Upper lobe of left lung (tissue), 4 donors: Measurements from ENCODE around the gene CENPV.

Source experiments
- POLR2AphosphoS5 ChIP-seq, 2 donors: sonication (generic); formaldehyde crosslinking; IDR thresholded peaks; one replicate each; pipeline ENCODE4 v1.5.1; 2017; ENCODE audit warnings: antibody characterized with exemption in 2 of 2
- TF ChIP-seq, protein P1 (sequence below), 6 experiments: fragments of 450-650 bp in 4 of 6; fragments of 200-600 bp in 2 of 6; sonication (generic) in 2 of 6; IDR thresholded peaks; one replicate each; pipeline ENCODE4 v1.5.1; 2016 to 2019; ENCODE audit warnings: antibody characterized with exemption in 6 of 6

- TF ChIP-seq, protein P1, sequence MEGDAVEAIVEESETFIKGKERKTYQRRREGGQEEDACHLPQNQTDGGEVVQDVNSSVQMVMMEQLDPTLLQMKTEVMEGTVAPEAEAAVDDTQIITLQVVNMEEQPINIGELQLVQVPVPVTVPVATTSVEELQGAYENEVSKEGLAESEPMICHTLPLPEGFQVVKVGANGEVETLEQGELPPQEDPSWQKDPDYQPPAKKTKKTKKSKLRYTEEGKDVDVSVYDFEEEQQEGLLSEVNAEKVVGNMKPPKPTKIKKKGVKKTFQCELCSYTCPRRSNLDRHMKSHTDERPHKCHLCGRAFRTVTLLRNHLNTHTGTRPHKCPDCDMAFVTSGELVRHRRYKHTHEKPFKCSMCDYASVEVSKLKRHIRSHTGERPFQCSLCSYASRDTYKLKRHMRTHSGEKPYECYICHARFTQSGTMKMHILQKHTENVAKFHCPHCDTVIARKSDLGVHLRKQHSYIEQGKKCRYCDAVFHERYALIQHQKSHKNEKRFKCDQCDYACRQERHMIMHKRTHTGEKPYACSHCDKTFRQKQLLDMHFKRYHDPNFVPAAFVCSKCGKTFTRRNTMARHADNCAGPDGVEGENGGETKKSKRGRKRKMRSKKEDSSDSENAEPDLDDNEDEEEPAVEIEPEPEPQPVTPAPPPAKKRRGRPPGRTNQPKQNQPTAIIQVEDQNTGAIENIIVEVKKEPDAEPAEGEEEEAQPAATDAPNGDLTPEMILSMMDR (IDR thresholded peaks at IDR 0.05) = no peak
- TF ChIP-seq POLR2AphosphoS5 (IDR thresholded peaks at IDR 0.05) = no peak
Measured at GRCh38 chr17:16322636-16323035, 30.6 kb downstream of the CENPV start.
